GM21367 (cell line): ENCODE results near the gene PHLDB3.
A peak's percentile ranks its signal among the peaks of the same experiment; 100 is the strongest.
"Not testable (repeated sequence)": the region's sequence is repeated elsewhere in the genome, so short reads cannot be mapped to it uniquely, and the experiment has no call there.

Experiments used
- ATAC-seq: cut with Tn5 transposase; IDR thresholded peaks from one replicate; pipeline ENCODE4 v1.9.1; 2021; ENCODE audit not compliant: unreplicated experiment

PHLDB3 gene

DNA sequence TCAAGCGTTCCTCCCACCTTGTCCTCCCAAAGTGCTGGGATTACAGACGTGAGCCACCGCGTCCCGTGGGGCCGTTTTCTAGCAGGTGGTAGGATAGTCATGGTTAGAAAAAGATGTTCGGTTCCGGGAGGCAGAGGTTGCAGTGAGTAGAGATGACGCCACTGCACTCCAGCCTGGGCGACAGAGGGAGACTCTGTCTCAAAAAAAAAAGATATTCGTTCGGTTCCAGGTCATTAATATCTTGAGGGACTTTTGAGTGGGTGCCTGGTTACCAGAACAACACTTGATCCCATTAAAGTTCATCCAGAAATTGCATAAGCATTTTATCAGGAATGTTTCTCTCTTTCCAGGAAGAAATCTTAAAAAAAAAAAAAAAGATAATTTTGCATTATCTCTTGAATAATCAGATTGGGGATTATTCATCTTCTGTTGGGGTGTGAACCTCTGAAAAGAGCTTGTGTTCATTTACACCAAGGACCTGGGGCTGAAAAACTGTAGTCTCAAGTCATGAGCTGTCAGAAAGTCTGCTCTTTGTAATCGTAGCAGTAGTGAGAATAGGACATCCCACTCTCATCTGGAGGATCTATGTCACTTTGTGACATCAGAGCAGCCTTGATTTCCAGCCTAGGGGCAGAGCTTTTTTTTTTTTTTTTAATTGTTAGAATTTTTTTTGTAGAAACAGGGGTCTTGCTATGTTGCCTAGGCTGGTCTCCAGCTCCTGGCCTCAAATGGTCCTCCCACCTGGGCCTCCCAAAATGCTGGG lies 23.5 kb upstream of the PHLDB3 start:
- no peak for ATAC-seq

DNA sequence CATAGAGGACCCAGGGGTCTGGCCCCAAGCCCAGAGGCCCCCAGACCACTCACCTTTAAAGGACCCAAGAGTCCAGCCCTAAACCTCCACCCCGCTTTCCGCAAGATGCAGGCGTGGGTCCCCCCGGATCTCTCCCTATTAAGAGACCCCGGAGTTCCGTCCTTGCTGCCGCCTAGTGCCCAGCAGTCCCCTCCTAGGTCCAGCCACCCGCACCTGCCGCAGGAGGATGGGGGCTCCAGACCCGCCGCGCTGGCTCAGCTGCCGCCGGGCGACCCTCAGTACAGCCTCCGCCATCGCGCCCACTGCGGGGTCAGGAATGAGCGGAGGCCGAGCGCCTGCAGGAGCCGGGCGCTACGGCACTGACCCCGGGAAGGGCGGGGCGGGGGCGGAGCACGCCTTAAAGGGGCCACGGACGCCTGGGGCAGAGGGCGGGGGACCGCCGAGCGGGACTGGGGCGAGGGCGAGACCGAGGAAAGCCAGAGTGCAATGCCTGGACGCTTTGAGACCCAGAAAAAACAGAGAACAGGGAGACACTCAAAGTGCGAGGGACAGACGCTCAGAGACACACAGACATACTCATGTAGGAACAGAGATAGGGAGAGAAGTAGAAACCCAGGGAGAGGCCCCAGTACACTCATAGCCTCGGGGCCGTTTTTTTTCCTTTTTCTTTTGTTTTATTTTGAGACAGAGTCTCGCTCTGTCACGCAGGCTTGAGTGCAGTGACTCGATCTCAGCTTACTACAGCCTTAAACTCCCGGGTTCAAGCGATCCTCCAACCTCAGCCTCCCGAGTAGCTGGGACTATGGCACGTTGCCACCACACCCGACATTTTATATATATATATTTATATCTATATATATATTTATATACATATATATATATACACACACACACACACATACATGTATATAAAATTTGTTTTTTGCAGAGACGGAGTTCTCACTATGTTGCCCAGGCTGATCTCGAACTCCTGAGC lies 22.6 kb upstream of the PHLDB3 start, which contains the start of gene ETHE1:
Gene ETHE1 (minus strand): TSS at position 318 of the 976 bp plus-strand sequence. CDS start 24 bp downstream, at position 294.
- ATAC-seq, result no peak

DNA sequence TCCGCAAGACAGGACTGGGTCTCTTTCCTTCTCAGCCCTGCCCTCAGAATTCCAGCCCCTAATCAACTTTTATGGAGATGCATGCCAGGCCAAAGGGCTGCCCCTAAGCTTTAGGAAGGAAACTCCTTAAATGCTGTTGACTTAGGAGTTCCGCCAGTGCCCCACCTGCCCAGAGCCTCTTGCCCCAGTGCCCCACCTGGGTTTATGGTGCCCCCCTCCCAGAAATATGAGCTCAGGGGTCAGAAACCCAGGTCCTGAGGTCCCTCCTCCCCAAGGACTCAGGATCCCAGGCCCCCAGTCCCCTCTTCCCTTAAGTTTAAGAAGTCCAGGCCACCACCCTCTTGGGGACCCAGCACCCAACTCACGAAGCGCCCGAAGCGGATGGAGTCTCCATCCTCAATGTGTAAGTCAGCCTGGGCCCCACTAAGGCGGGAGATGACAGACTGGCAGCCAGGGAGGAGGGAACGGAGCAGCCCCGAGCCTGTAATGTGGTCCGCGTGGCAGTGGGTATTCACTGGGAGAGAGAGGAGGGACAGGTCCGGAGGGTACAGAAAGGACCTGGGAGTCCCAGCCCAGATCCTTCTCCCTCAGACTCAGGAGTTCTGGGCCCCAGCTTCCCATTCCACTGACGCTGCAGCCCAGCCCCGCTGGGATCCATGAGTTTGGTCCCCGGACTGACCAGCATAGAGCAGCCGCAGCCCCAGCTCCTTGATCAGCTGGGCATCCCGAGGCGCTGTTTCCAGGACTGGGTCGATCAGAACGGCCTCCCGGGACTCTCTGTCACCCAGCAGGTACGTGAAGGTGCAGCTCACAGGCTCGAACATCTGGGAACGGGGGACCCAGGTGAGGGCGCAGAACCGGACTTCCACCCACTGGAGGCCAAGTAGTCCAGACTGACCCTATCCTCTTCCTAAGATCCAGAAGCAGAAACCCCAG lies 21.6 kb upstream of the PHLDB3 start:
- ATAC-seq, result no peak

DNA sequence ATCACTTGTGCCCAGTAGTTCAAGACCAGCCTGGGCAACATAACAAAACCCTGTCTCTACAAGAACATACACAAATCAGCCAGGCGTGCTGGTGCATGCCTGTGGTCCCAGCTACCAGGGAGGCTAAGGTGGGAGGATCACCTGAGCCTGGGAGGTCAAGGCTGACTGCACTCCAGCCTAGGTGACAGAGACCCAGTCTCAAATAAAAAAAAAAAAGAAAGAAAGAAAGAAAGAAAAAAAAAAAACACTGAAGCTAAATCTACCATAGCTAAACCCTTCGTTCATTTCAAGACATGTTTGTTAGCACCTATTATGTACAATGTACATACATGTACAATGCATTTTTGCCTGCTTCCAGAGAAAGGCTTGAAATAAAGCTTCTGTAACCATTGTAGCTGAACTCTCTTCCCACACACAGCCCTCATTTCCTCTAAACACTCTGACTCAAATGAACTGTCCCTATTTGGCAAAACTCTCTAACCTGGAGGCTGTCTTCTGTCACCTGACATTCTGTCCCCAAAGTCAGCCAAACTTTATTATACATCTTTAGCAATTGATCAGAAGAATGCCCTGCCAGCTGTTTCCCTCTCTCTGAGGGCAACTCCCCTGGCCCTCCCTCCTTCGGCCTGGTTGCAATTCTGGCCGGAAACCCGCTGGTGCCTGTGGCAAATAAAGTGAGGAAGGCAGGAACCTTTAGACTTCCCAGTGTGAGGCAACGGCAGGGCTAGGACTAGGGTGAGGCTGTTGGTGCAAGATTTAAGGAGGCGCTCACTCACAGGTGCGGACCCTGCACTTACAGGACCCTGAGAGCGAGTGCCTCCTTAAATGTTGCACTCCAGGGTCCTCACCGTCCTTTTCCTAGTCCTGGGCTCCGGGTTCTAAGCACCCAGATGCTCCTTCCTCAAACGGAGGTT lies 20.6 kb upstream of the PHLDB3 start:
- peak; percentile 45 for ATAC-seq

DNA sequence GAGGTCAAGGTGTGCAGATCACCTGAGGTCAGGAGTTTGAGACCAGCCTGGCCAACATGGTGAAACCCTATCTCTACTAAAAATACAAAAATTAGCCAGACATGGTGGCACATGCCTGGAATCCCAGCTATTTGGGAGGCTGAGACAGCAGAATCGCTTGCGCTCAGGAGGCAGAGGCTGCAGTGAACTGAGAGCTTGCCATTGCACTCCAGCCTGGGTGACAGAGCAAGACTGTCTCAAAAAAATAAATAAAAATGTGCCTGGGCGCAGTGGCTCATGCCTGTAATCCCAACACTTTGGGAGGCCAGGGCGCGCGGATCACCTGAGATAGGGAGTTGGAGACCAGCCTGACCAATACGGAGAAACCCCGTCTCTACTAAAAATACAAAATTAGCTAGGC lies 19.1 kb upstream of the PHLDB3 start:
- ATAC-seq, result not testable (repeated sequence)

DNA sequence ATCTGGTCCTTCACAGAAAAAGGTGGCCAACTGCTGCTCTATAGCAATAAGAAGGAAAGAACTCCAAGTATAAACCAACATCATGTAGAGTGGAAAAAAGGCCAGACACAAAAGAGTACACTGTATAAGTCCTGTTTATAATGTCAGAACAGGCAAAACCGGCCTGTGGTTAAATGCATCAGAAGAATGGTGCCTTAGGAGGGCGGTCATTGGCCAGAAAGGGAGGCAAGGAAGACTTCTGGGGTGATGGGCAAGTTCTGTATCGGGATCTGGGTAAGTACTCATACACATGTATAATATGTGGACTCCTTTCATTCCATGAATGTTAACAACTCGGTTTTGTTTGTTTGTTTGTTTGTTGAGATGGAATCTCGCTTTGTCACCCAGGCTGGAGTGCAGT lies 18.4 kb upstream of the PHLDB3 start:
- ATAC-seq, result no peak

DNA sequence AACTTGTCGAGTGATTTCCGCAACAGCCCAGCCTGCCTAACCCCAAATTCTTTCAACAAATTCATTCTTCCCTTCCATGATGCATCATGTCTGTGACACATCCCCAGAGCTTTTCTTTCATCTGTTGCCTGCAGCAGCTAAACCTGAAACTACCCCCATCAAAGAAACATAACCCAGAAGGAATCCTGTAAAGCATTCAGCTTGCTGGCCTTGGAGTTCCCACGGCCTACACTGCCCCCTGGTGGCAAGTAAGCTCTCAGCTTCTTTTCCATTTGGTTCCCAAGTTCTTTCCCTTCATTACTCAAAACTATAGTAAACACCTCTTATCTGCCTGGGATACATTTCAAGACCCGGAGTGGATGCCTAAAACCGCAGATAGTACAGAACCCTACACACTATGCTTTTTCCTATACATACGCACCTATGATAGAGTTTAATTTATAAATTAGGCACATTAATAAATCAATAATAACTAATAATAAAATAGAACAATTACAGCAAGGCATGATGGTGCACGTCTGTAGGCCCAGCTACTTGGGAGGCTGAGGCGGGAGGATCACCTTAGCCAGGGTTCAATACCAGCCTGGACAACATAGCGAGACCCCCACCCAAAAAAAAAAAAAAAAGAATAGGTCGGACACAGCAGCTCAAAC lies 15.0 kb upstream of the PHLDB3 start:
- ATAC-seq, result no peak

DNA sequence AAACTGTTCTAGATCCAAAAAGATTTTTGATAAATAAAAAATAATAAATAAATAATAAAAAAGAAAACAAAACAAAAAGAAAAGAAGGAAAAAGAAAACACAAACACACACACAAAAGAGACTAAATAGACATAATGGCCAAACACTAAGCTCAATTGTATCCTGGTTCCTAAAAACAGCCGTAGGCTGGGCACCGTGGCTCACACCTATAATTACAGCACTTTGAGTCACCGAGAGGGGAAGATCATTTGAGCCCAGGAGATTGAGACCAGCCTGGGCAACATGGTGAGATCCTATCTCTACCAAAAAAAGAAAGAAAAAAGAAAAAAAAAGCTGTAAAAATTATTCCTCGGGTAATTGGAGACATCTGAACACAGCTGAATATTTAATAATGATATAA lies 13.5 kb upstream of the PHLDB3 start:
- ATAC-seq, result no peak

DNA sequence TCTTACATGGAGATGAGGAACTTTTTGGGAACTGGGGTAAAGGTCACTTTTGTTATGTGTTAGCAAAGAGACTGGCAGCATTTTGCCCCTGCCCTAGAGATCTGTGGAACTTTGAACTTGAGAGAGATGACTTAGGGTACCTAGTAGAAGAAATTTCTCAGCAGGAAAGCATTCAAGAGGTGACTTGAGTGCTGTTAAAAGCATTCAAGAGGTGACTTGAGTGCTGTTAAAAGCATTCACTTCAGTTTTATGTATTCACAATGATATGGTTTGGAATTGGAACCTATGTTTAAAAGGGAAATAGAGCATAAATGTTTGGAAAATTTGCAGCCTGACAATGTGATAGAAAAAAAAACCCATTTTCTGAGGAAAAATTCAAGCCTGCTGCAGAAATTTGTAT lies 7.9 kb upstream of the PHLDB3 start:
- ATAC-seq, result not testable (repeated sequence)

DNA sequence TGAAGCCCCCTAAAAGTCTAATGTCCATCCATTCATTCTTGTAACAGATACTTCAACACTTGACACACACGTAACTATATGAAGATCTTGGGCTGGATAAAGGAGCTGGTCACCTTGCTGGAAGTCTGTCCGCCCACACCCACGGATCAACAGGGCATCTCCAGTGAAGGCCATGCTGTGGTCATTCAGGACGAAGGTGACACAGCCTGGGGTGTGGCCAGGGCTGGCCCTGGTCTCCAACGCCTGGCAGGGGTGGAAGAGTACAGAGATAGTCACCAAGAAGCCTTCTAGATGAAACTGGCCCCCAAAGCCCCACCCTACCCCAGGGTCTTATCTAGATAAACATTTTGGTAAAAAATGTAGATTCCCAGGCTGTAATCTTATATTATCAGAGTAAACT lies 6.8 kb upstream of the PHLDB3 start:
- no peak for ATAC-seq

DNA sequence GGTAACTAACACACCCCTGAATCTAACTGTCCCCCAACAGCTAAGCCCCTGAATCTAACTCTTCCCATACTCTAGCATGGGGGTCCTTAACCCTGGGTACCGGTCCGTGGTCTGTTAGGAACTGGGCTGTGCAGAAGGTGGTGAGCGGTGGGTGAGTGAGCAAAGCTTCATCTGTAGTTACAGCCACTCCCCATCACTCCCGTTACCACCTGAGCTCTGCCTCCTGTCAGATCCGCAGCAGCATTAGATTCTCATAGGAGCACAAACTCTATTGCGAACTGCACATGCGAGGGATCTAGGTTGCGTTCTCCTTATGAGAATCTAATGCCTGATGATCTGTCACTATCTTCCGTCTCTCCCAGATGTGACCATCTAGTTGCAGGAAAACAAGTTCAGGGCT lies 6.2 kb upstream of the PHLDB3 start:
- no peak for ATAC-seq

DNA sequence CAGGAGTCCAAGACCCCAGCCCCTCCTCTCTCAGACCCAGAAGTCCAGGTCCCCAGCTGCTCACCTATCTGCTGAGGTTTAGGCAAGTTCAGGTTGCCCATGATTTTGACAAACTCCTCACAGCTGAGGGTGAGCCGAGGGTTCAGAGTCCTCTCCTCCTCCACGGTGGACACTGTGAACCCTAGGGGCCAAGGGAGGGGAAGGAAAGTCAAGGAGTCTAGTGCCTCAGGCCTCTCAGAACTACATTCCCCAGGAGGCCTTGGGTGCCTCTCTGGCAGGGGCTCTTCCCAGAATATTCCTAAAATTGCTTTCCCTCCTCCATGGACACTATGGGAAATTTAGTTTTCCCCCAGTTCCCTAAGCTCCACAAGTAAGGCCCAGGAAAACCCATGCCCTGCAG lies 3.3 kb upstream of the PHLDB3 start:
- no peak for ATAC-seq

DNA sequence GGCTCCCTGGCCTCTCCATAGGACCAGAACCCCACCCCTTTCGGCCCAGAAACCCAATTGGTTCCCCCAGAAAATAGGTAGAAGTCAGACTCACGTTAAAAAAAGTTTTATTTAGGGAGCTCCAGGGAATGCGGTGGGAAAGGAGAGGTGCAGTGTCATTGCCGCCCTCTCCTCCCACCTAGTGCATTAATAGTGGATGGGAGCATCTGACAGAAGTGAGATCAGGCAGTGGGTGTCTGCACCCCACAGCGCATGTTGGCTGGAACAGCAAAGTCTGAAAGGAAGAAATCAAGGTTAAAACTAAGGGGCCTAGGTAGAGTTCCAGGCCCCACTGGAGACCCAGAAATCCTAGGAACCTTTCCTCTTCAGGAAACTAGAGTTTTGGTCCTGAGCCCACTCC lies 2.1 kb upstream of the PHLDB3 start:
- no peak for ATAC-seq

DNA sequence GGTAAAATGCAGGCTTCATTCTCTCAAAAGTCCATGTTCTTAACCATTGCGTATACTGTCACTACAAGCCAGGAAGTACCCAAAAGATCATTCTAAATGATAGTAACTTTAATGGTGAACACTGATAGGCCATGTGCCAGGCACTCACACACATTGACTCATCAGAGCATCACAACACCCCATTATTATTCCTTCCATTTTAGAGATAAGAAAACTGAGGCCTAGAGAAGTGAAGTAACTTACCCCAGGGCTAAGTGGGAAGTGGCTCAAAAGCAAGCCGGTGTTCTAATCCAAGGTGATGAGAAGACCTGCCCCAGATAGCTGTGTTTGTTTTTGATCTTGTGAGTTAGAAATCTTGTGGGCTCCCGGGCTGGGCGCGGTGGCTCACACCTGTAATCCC lies 1.4 kb upstream of the PHLDB3 start:
- ATAC-seq, result no peak

DNA sequence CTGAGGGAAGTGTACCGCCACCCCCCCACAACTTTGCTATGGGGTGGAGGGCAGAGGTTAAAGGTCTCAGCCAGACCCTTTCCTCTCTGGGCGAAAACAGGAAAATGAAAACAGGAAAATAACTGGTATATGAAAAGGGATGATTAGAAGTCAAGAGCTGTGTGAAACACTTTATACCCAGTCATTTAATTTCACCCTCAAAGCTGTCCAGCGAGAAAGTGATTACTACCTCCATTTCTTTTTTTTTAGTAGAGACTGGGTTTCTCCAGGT lies 575 bp upstream of the PHLDB3 start:
- ATAC-seq, result no peak

DNA sequence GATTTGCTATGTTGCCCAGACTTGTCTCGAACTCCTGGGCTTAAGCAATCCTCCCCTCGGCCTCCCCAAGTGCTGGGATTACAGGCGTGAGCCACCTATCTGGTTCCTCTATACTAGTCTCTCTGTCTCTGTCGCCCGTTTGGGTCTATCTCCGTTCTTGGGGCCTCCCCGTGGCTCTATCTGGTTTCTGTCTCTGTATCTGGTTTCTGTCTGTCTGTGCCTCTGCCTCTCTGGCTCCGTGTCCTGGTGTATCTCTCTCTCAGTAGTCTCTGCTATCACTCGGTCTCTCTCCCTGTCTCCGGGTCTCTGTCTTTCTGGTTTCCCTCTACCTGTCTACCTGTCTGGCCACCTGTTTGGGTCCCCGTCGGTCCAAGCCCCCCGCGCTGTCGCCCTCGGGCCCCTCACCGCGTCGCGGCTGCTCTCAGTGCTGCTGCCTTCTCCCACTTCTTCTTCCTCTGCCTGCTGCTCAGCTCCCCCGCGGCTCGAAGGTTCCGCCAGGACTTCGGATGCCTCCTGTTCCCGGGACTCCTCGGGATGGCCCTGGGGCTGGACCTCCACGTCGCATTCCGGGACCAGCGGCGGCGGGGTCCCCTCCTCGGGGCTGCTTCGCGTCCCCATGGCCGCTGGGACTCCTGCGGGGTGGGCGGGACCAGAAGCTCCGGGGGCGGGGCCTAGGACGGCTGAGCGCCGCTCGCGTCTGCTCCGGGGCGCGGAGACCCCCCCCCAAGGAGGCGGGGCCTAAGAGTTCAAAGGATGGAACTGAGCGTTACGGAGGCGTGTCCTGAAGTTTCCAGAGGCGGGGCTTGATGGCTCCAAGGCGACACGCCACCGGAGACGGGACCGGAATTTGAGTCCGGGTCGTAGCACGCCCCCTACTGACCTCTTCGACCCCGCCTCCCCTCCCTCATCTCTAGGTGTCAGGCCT lies 783 bp downstream of the PHLDB3 start:
- peak; percentile 79 for ATAC-seq

DNA sequence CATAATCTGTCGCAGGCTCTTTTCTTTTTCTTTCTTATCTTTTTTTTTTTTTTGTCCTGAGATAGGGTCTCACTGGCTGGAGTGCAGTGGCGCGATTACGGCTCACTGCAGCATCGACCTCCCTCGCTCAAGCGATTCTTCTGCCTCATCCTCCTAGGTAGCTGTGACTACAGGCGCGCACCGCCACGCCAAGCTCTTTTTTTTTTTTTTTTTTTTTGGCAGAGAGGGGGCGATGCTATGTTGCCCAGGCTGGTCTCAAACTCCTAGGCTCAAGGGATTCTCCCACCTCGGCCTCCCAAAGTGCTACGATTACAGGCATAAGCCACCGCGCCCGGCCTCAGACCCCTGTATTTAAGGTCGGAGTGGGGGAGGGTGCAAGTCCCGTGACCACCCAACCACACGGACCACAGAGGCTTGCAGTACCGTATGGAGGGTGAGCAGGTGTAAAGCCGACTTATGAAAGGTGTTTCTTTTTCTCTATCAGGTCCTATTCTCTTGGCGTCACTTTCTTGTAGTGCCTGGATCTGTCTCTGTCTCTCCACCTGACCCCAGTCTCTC lies 2.0 kb downstream of the PHLDB3 start:
- no peak for ATAC-seq
